CD4-positive, alpha-beta T cell (primary cell): ENCODE measurements around the gene NR2F1-AS1. TPM values are rescaled to one million over a fixed set of nuclear protein-coding genes. Genes with fewer than 3 reads are reported as not detected.

Source experiments
- ATAC-seq: fragments of 200-7000 bp; cut with Tn5 transposase; one replicate; pipeline ENCODE4 v1.10.0; 2022; ENCODE audit warnings: mild to moderate bottlenecking; ENCODE audit not compliant: poor library complexity
- CTCF ChIA-PET: fragments of 350-600 bp; sonication (Branson Sonifier 250); formaldehyde crosslinking; loops from one replicate; lab custom pipeline; 2021; ENCODE audit warnings: antibody characterized with exemption, inconsistent platforms; lab: Charles Lee
- POLR2A ChIA-PET: fragments of 350-600 bp; sonication (Branson Sonifier 250); formaldehyde crosslinking; loops from one replicate; lab custom pipeline; 2021; ENCODE audit warnings: antibody characterized with exemption, inconsistent platforms; lab: Charles Lee
- DNase-seq, 14 experiments: peaks; one replicate each; pipeline ENCODE4 v3.0.0-alpha.2; 2013 to 2020; ENCODE audit warnings: mixed read lengths in 2 of 14
- H3K27ac ChIP-seq, 2 donors: one replicate each; pipeline versions ENCODE4 v1.5.1 to v1.7.0; 2013; ENCODE audit warnings: low read length in 2 of 2, low read depth in 1 of 2, mild to moderate bottlenecking in 1 of 2
- H3K27me3 ChIP-seq, 2 experiments: 1 replicate in 1 of 2; 2 replicates in 1 of 2; pipeline versions ENCODE4 v1.6.1 to v1.7.0; 2013; ENCODE audit warnings: low read length in 2 of 2, control low read depth in 1 of 2, mild to moderate bottlenecking in 1 of 2, moderate library complexity in 1 of 2; ENCODE audit not compliant: insufficient read depth in 2 of 2, control insufficient read depth in 1 of 2
- H3K36me3 ChIP-seq: one replicate; pipeline ENCODE4 v1.6.1; 2013; ENCODE audit warnings: low read length, control low read depth; ENCODE audit not compliant: insufficient read depth
- H3K4me1 ChIP-seq: one replicate; pipeline ENCODE4 v1.6.1; 2013; ENCODE audit warnings: low read length, control low read depth; ENCODE audit not compliant: insufficient read depth
- H3K4me3 ChIP-seq: one replicate; pipeline ENCODE4 v1.5.1; 2013; ENCODE audit warnings: mild to moderate bottlenecking, low read length, moderate library complexity
- H3K9me3 ChIP-seq, 2 experiments: 1 replicate in 1 of 2; 2 replicates in 1 of 2; pipeline versions ENCODE4 v1.6.1 to v1.7.0; 2013; ENCODE audit warnings: low read length in 2 of 2, mild to moderate bottlenecking in 2 of 2, control low read depth in 1 of 2, moderate library complexity in 1 of 2; ENCODE audit not compliant: control insufficient read depth in 1 of 2, insufficient read depth in 1 of 2
- H3K27ac Mint-ChIP-seq: one replicate; pipeline ENCODE4 v1.8.0; 2020; ENCODE audit warnings: mixed read lengths
- H3K27me3 Mint-ChIP-seq: one replicate; pipeline ENCODE4 v1.8.0; 2021; ENCODE audit warnings: mixed read lengths
- H3K36me3 Mint-ChIP-seq: one replicate; pipeline ENCODE4 v1.8.0; 2021; ENCODE audit warnings: low read depth, mixed read lengths
- H3K4me1 Mint-ChIP-seq: one replicate; pipeline ENCODE4 v1.8.0; 2021; ENCODE audit warnings: low read depth, mixed read lengths
- H3K4me3 Mint-ChIP-seq: one replicate; pipeline ENCODE4 v1.8.0; 2020; ENCODE audit warnings: mild to moderate bottlenecking, mixed read lengths
- H3K9me3 Mint-ChIP-seq: one replicate; pipeline ENCODE4 v1.8.0; 2020; ENCODE audit warnings: mixed read lengths
- intact Hi-C, 2 experiments: fragments of 100-400 bp; cut with DNase I in 1 of 2; cut with micrococcal nuclease in 1 of 2; formaldehyde crosslinking; loops; one replicate each; pipeline versions ENCODE4 v1.15.1 to v1.9.0; 2023 to 2025; cut with DNase I, micrococcal nuclease
- total RNA-seq, 174 experiments: library from RNA in 2 of 174; stranded (reverse) in 2 of 174; gene quantifications; one replicate each; pipeline ENCODE4 v1.2.3 and lab custom pipeline; 2021 to 2026
- TF ChIP-seq, protein P1 (sequence below): fragments of 200-600 bp; IDR thresholded peaks from one replicate; pipeline ENCODE4 v1.8.0; 2022; ENCODE audit warnings: antibody characterized with exemption, mild to moderate bottlenecking

Gene NR2F1-AS1
- total RNA-seq, 2 experiments from 2014 or later, result not detected

DNA sequence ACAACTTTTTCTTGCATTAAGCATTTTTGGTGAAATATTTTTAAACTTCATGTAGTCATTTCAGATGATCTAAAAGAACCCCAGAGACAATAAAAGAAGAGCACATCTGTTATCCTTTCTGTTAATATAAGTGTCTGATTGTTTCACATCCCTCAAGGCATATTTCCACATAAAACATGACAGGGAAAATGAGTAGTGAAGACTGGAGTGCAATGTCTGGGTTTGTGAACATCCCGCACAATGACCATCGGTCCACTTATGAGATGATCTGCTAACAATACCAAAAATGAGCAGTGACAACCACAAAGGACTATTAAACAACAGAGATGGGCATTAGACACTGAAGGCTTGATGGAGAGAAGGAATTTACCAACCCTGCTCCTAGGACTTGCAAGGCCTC, 209.1 kb downstream of the NR2F1-AS1 start:
- Histone ChIP-seq H3K36me3 (no peaks in the 10 kb centered on the region), H3K4me1 (no peaks in the 10 kb centered on the region), H3K9me3 (peaks cover 0 to 6% of the 10 kb centered on the region in 2 experiments), H3K27me3 (no peaks in the 10 kb centered on the region), H3K4me3 (no peak overlapping the region), H3K27ac (no peak overlapping the region)
- POLR2A ChIA-PET, result no interaction called here
- no peak overlapping the region for H3K27ac Mint-ChIP-seq
- CTCF ChIA-PET, result no interaction called here
- DNase-seq (no peak), ATAC-seq (no peak)
- H3K9me3 Mint-ChIP-seq, result peaks cover 6% of the 10 kb centered on the region
- TF ChIP-seq, protein P1, sequence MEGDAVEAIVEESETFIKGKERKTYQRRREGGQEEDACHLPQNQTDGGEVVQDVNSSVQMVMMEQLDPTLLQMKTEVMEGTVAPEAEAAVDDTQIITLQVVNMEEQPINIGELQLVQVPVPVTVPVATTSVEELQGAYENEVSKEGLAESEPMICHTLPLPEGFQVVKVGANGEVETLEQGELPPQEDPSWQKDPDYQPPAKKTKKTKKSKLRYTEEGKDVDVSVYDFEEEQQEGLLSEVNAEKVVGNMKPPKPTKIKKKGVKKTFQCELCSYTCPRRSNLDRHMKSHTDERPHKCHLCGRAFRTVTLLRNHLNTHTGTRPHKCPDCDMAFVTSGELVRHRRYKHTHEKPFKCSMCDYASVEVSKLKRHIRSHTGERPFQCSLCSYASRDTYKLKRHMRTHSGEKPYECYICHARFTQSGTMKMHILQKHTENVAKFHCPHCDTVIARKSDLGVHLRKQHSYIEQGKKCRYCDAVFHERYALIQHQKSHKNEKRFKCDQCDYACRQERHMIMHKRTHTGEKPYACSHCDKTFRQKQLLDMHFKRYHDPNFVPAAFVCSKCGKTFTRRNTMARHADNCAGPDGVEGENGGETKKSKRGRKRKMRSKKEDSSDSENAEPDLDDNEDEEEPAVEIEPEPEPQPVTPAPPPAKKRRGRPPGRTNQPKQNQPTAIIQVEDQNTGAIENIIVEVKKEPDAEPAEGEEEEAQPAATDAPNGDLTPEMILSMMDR, result no peak
- no peaks in the 10 kb centered on the region for H3K4me1 Mint-ChIP-seq
- H3K36me3 Mint-ChIP-seq, result no peaks in the 10 kb centered on the region
- H3K27me3 Mint-ChIP-seq, result no peaks in the 10 kb centered on the region
- intact Hi-C loops, result no loop called here
- H3K4me3 Mint-ChIP-seq, result no peak overlapping the region

DNA sequence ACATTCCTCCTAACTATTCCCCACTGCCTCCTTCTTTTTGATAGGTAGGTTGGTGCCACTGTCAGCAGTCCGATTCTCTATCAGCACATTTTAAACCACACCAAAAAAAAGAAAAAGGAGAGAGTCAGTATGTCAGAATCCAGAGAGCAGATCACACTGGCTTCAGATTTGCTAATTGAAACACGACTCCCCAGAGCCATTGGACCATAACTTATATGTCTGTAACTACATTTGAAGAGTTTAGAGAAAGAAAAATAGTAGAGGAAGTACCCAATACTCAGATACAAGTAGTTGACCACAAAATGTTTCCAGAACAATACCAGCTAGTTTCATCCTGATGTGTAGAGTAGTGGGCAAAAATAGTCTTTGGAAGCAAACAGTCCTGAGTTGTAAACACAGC, 216.6 kb downstream of the NR2F1-AS1 start:
- H3K36me3 Mint-ChIP-seq, result no peaks in the 10 kb centered on the region
- no peaks in the 10 kb centered on the region for H3K4me1 Mint-ChIP-seq
- H3K27me3 Mint-ChIP-seq, result no peaks in the 10 kb centered on the region
- H3K27me3 ChIP-seq, result no peaks in the 10 kb centered on the region
- no peak overlapping the region for H3K27ac Mint-ChIP-seq
- no peak overlapping the region for H3K4me3 ChIP-seq
- CTCF ChIA-PET, result no interaction called here
- DNase-seq (no peak), ATAC-seq (no peak)
- no peak overlapping the region for H3K27ac ChIP-seq
- intact Hi-C loops, result no loop called here
- H3K4me1 ChIP-seq, result no peaks in the 10 kb centered on the region
- TF ChIP-seq, protein P1, result no peak
- no peaks in the 10 kb centered on the region for H3K36me3 ChIP-seq
- no peaks in the 10 kb centered on the region for H3K9me3 ChIP-seq
- peaks cover 1% of the 10 kb centered on the region for H3K9me3 Mint-ChIP-seq
- no peak overlapping the region for H3K4me3 Mint-ChIP-seq
- POLR2A ChIA-PET, result interaction anchor here (0.6 kb wide), 1 partner anchor 1612 kb away, joined by 3 read pairs; no protein-coding TSS in a partner anchor

DNA sequence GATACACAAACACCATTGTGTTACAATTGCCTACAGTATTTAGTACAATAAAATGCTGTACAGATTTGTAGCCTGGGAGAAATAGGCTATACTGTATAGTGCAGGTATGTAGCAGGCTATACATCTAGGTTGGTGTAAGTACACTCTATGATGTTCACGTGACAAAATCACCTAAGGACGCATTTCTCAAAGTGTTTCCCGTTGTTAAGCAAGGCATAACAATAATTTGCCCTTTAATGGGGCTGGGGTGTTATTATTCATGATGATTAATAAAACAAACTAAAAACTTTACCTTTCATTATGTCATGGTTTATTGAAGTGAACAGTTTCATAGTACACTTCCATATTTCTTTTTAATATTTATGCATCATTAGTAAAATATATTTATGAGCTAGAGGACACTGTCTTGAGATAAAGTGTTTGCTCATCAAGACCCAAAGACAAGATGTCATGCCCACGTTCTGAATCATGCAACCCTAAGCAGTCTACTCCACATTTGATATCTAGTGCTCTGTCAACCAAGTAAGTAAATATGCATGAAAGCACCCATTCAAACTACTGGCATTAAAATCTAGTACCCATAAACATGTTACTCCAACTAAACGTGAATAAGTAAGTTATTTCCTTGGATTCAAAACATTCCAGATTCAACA, 220.5 kb downstream of the NR2F1-AS1 start:
- no peaks in the 10 kb centered on the region for H3K9me3 Mint-ChIP-seq
- ChIA-PET POLR2A (no interaction called here), CTCF (no interaction called here)
- no peaks in the 10 kb centered on the region for H3K36me3 Mint-ChIP-seq
- no peaks in the 10 kb centered on the region for H3K27me3 ChIP-seq
- ATAC-seq (no peak), DNase-seq (no peak)
- H3K36me3 ChIP-seq, result no peaks in the 10 kb centered on the region
- intact Hi-C loops, result no loop called here
- no peak overlapping the region for H3K27ac ChIP-seq
- H3K4me1 Mint-ChIP-seq, result no peaks in the 10 kb centered on the region
- H3K27ac Mint-ChIP-seq, result no peak overlapping the region
- no peaks in the 10 kb centered on the region for H3K4me1 ChIP-seq
- no peak overlapping the region for H3K4me3 Mint-ChIP-seq
- no peaks in the 10 kb centered on the region for H3K27me3 Mint-ChIP-seq
- H3K4me3 ChIP-seq, result no peak overlapping the region
- TF ChIP-seq, protein P1, result no peak
- H3K9me3 ChIP-seq, result no peaks in the 10 kb centered on the region
